Neural cell (in vitro differentiated cells): ENCODE measurements around the gene OSBPL7.

ENCODE experiments used
- EZH2 ChIP-seq: fragments of 200-600, 300-800 bp; shearing (Covaris generic), sonication (generic); IDR thresholded peaks from 2 replicates; pipeline ENCODE4 v1.6.1; 2014; ENCODE audit warnings: antibody characterized with exemption, low read length, borderline replicate concordance, mild to moderate bottlenecking; ENCODE audit not compliant: insufficient read depth, poor library complexity, severe bottlenecking
- MXI1 ChIP-seq: fragments of 450-650 bp; conservative IDR thresholded peaks from 2 replicates; pipeline ENCODE4 v1.6.1; 2014; ENCODE audit warnings: antibody characterized with exemption, mild to moderate bottlenecking; ENCODE audit not compliant: poor library complexity, severe bottlenecking
- POLR2AphosphoS5 ChIP-seq: IDR thresholded peaks from 2 replicates; pipeline ENCODE4 v1.6.1; 2012
- RAD21 ChIP-seq: fragments of 450-650 bp; conservative IDR thresholded peaks from 2 replicates; pipeline ENCODE4 v1.6.1; 2014; ENCODE audit warnings: antibody characterized with exemption, mild to moderate bottlenecking, moderate library complexity
- SMC3 ChIP-seq: fragments of 450-650 bp; conservative IDR thresholded peaks from 2 replicates; pipeline ENCODE4 v1.6.1; 2014; ENCODE audit warnings: antibody characterized with exemption, mild to moderate bottlenecking, moderate library complexity; ENCODE audit not compliant: poor library complexity
- TAF1 ChIP-seq: IDR thresholded peaks from 2 replicates; pipeline ENCODE4 v1.6.1; 2012; ENCODE audit warnings: low read depth
- TF ChIP-seq, protein P1 (sequence below): fragments of 450-650 bp; IDR thresholded peaks from 2 replicates; pipeline ENCODE4 v1.5.1; 2014; ENCODE audit warnings: antibody characterized with exemption, mild to moderate bottlenecking, moderate library complexity; ENCODE audit not compliant: poor library complexity, severe bottlenecking
- TF ChIP-seq, protein P2 (sequence below): IDR thresholded peaks from 2 replicates; pipeline ENCODE4 v1.6.1; 2012; ENCODE audit warnings: borderline replicate concordance

DNA sequence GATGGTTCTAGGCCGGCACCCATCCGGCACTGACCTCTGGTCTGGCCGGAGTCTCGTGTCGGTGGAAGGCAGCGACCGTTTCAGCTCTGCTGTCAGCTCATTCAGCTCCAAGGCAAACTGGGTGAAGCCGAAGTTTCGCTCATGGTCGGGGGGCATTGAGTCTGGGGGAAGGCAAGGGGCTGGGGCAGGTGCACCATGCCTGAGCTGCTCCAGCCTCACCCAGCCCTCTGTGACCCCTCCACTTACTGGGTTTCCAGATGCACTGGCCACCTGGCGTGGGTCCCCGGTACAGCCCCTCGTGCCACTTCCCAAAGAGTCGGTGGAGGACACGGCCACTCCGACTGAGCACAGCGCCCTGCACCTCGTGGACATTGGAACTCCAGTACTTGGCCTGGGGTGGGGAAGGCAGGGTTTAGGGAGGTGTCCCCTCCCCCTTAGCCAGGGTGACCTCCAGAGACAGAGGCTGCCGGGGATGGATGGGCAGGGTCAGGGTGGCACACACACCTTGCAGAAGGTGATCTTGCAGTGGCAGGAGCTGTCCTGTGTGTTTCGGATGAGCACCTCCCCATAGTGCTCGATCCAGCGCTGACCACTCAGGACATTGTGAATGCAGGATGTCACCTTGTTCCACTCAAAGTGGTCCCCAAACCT is 12.6 kb downstream of the OSBPL7 start:
- TF ChIP-seq, protein P1, sequence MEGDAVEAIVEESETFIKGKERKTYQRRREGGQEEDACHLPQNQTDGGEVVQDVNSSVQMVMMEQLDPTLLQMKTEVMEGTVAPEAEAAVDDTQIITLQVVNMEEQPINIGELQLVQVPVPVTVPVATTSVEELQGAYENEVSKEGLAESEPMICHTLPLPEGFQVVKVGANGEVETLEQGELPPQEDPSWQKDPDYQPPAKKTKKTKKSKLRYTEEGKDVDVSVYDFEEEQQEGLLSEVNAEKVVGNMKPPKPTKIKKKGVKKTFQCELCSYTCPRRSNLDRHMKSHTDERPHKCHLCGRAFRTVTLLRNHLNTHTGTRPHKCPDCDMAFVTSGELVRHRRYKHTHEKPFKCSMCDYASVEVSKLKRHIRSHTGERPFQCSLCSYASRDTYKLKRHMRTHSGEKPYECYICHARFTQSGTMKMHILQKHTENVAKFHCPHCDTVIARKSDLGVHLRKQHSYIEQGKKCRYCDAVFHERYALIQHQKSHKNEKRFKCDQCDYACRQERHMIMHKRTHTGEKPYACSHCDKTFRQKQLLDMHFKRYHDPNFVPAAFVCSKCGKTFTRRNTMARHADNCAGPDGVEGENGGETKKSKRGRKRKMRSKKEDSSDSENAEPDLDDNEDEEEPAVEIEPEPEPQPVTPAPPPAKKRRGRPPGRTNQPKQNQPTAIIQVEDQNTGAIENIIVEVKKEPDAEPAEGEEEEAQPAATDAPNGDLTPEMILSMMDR: no peak
- no peak for TF ChIP-seq EZH2
- no peak for TF ChIP-seq POLR2AphosphoS5
- TF ChIP-seq, protein P2, sequence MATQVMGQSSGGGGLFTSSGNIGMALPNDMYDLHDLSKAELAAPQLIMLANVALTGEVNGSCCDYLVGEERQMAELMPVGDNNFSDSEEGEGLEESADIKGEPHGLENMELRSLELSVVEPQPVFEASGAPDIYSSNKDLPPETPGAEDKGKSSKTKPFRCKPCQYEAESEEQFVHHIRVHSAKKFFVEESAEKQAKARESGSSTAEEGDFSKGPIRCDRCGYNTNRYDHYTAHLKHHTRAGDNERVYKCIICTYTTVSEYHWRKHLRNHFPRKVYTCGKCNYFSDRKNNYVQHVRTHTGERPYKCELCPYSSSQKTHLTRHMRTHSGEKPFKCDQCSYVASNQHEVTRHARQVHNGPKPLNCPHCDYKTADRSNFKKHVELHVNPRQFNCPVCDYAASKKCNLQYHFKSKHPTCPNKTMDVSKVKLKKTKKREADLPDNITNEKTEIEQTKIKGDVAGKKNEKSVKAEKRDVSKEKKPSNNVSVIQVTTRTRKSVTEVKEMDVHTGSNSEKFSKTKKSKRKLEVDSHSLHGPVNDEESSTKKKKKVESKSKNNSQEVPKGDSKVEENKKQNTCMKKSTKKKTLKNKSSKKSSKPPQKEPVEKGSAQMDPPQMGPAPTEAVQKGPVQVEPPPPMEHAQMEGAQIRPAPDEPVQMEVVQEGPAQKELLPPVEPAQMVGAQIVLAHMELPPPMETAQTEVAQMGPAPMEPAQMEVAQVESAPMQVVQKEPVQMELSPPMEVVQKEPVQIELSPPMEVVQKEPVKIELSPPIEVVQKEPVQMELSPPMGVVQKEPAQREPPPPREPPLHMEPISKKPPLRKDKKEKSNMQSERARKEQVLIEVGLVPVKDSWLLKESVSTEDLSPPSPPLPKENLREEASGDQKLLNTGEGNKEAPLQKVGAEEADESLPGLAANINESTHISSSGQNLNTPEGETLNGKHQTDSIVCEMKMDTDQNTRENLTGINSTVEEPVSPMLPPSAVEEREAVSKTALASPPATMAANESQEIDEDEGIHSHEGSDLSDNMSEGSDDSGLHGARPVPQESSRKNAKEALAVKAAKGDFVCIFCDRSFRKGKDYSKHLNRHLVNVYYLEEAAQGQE: no peak
- TF ChIP-seq RAD21: no peak
- TF ChIP-seq MXI1: no peak
- no peak for TF ChIP-seq SMC3
- TF ChIP-seq TAF1: no peak
